ENCODE results near the gene PINLYP.
"Not testable (repeated sequence)": the region's sequence is repeated elsewhere in the genome, so short reads cannot be mapped to it uniquely, and the experiment has no call there.

PINLYP gene

DNA sequence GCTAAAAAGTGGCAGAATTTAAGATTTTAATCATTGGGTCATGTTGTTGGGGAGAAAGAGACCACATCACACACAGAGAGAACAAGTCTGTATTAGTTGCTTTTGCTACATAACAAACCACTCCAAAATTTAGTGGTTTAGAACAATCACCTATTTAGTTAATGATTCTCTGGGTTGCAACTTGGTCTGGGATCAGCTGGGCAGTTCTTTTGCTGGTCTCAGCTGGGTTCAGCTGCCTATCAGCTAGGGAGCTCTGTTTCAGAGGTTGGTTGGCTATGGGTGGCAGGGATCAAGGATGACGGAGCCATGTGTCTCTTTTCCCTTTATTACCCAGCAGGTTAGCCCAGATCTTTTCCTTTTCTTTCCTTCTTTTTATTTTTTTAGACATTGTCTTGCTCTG lies 8.9 kb downstream of the PINLYP start:
- DNase-seq = no peak

DNA sequence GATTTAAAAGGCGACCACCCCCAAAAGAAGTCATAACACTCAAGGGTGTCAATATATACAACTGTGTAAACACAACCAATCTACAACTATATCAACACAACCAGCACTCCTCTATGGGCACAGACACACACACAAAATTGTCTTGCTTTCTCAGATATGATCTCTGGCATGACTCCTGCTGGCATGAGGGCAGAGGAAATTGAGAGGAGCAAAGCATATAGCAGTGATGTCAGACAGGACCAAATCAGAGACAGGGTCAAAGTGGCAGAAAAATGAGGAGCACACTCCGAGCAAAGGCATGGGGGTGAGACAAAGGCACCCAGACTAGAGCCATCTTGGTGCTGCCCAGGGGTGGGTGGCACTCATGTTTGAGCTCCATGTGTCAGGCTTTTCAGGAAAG lies 10.7 kb downstream of the PINLYP start:
- DNase-seq = no peak

DNA sequence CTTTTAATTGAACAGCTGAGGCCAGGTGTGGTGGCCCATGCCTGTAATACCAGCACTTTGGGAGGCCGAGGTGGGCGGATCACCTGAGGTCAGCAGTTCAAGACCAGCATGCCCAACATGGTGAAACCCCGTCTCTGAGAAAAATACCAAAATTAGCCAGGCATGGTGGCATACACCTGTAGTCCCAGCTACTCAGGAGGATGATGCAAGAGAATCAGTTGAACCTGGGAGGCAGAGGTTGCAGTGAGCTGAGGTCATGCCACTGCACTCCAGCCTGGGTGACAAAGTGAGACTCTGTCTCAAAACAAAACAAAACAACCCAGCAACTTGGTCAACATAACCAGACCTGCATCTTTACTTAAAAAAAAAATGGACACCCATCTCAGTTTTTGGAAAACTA lies 11.4 kb downstream of the PINLYP start:
- DNase-seq = not testable (repeated sequence)

DNA sequence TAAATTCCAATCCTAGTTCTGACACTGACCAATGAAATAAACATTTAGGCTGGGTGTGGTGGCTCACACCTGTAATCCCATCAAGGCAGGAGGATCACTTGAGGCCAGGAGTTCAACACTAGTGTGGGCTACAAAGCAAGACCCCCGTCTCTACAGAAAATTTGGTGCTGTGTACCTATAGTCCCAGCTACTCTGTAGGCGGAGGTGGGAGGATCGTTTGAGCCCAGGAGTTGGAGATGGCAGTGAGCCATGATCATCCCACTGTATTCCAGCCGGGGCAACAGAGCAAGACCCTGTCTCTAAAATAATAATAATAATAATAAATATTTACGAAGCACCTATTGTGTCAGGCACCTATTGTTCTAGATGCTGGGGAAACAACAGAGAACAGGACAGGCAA lies 13.7 kb downstream of the PINLYP start:
- DNase-seq = no peak

DNA sequence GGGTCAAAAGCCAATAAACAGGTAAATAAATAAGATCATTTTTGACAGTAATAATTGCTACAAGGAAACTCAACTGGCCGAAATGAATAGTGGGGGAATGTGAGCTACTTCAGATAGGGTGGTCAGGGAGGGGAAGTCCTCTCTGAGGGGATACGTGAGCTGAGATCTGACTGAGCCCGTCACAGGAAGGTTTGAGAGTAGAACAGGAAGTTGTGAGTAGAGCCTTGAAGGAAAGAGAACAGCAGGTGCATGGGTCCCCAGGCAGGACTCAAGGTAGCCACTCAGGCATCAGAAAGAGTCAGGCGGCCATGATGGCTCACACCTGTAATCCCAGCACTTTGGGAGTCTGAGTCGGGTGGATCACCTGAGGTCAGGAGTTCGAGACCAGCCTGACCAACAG lies 14.1 kb downstream of the PINLYP start:
- DNase-seq = no peak

DNA sequence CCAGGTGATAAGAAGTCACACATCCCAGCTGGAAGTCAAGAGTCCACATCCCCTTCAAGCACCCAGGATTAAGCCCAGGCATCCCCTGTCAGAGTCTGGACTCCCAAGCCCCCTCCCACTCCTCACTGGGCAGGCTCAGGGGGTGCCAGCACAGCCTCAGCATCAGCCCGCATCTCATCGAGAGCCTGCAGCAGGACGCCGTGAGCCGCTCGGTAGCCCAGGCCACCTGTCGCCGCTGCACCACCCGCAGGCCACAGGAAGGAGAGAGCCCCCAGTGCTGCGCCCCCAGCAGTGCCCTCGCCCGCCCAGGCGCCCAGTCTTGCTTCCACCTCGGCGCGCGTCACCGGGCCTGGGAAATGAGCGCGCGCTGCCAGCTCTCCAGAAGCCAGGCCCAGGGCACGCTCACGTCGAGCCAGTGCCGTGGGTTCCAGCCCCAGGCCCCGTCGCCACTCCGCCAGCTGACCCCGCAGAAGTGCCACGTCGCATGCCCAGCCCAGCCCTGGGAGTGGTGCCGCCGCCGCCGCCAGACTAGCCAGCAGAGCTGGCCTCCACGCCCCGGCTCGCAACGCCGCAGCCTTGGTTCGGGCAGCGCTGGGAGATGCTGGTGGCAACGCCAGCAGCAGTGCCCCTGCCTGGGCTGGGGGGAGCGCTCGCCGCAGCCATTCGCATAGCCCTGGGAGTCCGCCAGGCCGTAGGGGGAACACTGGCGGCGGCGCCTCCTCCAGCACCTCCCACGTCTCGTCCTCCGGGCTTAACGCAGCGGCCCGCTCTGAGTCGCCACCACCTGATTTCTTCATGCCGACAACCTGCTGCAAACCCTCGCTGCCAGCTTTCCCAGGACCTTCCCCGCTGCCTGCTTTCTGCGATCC lies 16.5 kb downstream of the PINLYP start:
- no peak for DNase-seq

DNA sequence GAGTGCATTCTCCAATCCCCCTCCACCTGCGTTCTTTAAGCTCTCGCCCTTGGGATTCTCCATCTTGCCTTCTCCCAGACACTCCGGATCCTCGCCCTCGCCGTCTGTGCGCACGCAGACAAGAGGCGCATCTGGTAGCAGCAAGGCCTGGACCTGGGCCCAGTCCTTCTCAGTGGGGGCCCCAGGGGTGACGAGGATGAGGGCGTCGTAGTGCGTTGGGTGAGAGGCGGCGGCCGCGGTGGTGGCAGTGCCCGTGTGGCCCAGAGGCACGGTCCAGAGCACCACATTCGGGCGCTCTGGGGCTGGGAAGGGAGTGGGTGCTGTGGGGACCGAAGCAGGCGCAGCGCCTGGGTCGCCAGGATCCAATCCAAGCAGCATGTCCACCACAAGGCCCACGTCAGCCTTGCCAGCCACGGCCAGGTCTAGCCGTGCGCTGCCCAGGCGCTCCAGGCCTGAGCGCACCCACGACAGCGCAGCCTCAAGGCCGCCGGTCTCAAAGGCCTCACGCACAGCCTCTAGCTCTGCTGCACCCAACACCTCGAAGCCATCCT lies 17.3 kb downstream of the PINLYP start:
- no peak for DNase-seq

DNA sequence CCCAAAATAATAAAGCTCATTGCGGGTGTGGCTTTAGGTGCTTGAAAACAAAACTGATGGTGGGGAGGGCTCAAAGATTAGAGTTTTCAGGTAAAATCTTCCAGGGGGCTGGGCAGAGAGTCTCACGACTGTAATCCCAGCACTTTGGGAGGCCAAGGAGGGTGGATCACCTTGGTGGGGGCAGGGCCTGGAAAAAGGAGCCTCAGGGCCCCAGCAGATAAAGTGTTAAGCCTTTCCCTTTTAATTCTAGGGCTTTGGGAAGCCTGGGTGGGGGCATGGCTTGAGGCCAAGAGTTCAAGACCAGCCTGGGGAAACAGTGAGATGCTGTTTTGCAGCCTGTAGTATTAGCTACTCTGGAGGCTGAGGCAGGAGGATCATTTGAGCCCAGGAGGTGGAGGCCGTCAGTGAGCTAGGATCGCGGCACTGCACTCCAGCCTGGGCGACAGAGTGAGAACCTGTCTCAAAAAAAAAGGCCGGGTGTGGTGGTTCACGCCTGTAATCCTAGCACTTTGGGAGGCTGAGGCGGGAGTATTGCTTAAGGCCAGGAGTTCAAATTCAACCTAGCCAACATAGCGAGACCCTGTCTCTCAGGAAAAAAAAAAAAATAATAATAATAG lies 18.6 kb downstream of the PINLYP start:
- no peak for DNase-seq

DNA sequence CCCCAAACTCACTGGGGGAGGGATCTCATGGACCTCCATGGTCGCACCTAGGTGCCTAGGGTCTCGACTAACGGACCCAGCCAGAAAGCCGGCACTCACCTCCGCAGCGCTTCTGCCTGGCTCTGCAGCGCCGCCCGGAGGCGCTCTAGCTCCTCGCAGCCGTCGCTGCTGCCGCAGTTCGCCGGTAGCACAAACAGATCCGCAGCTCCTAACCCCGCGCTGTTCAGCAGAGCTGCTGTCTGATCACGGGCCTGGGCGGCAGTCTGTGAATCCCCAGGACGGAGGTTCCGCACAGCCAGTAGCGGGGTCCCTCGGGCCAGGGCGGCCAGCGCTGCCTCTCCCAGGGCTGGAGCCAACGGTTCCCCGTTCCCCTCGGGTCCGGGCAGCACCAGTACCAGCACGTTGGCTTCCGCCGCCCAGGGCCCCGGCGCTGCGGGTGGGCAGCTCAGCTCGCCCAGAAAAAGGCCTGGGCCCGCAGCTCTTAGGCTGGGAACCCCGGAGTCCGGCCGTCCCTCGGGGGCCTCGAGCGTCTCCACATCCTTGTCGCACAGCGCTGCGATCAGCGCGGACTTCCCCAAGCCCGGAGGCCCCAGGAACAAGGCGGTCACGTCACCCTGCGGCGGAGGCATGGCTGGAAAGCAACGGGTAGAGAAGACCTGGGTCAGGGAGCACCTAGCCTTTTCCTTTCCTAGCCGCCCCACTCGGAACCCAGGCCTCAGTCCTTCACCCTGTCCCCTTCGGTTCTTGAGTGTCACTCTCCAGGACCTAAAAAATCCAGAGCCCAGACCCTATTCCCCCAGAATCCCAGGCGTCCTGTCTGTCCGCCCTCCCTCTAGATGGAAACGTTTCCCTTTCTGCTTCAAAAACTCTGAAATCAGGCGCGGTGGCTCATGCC lies 19.4 kb downstream of the PINLYP start:
- peak; percentile 33 for DNase-seq

DNA sequence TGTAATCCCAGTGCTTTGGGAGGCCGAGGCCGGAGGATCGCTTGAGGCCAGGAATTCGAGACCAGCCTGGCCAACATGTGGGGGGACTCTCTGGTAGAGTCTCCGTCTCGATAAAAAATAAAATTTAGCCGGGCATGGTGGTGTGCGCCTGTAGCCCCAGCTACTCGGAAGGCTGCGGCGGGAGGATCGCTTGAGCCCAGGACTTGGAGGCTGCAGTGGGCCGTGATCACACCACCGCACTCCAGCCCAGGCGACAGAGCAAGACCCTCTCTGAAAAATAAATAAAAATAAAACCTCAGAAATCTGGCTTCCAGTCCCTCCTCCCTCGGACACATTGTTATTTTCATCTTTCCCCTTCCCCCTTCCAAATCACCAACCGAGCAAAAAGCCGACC lies 20.0 kb downstream of the PINLYP start:
- DNase-seq = no peak

DNA sequence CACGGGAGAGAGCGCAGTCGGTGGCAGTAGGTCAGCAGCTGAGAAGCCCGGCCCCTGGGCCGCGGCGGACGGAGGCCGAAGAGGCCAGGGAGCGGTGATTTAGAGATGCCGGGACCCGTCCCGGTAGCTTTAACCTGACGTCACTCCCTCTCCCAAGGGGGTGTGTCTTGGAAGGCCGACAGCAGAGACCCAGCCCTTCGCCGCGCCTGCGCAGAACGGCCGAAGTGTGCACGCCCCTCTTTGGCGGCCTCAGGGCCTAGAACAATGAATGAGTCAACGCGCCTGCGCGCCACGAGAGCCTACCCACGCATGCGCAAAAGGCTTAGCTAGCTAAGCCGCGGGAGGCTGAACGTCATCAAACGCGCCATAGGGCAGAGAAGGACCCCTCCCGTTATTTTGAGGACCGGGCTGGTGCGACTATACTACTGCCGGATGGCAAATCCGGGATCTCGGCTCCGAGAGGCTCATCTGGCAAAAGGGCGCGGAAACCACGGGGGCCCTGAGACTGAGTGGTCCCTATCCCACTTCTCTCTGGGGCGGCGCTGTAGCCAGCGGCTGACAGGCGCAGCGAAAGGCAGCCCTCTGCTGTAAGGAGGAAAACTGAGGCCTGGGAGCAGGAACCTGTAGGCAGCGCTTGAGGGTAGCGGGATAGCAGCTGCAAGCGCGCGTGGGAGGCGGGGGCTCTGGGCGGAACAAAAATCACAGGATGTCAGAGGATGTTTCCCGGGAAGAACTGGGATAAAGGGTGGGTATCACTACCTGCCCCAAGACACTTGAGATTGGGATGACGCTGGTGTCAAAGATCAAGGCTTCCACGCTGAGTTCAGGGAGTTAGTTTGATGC lies 20.6 kb downstream of the PINLYP start, which contains the start of the genes IRGQ and ZNF576:
TSS of gene IRGQ (minus strand) at position 136 of the 843 bp plus-strand sequence. CDS start 796 bp downstream, outside the sequence.
TSS of gene ZNF576 (plus strand) at position 597 of the 843 bp plus-strand sequence. CDS start 514 bp downstream, outside the sequence.
- DNase-seq = peak; percentile 99

DNA sequence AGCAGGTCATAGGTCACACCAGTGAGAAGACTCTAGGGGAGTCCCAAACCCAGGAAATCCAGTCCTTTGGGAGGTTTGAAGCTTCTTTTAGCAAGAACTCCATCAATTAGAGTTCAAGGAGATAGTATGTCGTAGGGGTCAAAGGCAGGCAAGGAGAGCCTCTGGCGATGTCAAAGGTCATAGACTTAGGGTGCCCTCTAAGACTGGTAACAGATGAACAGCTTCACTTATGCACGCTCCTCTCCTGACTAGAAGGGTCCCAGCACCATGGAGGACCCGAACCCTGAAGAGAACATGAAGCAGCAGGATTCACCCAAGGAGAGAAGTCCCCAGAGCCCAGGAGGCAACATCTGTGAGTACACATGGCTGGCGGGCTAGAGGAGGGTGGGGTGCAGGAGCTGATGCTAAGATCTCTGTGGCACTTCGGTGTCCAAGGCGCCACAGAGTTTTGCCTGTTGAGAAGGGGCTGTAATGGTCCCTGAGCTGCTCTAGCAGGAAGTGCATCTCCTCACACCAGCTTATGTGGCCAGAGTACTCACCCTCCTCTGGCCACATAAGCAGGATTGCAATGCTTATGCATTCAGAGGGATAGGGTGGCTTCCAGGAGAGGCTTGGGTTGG lies 21.4 kb downstream of the PINLYP start:
- no peak for DNase-seq

DNA sequence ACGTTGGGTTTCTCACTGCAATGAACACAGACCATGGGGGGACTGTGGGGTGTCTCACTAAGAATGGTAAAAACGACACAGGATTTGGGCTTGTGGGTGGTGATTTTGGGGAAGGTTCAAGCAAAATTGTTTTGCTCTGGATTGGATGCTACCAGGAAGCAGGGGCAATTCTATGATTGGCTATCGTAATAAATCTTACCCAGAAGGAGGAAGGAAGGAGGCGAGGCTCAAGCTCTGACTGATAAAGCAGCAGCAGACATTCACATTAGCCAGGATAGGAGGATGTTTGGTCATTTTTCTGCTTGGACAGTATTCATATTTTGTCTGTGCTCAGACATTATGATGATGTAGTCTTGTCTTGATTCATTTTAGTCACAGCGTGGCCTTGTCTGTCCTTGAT lies 22.3 kb downstream of the PINLYP start:
- no peak for DNase-seq

DNA sequence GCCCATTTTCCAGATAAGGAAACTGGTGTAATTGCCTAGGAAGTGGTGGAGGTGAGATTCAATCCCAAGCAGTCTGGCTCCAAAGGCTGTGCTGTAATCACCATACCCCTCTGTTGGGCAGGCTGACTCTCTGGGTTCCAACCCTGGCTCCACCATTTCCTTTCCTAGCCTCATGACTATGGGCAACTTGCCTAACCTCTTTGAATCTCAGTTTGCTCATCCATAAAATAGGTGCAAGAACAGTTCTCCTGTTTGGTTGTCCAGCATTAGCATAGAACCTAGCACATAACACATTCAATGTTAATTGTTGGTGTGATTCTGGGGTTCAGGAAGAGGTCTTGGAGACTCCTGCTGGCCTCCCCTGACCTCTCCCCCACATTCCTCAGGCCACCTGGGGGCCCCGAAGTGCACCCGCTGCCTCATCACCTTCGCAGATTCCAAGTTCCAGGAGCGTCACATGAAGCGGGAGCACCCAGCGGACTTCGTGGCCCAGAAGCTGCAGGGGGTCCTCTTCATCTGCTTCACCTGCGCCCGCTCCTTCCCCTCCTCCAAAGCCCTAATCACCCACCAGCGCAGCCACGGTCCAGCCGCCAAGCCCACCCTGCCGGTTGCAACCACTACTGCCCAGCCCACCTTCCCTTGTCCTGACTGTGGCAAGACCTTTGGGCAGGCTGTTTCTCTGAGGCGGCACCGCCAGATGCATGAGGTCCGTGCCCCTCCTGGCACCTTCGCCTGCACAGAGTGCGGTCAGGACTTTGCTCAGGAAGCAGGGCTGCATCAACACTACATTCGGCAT lies 23.0 kb downstream of the PINLYP start:
- DNase-seq = no peak

DNA sequence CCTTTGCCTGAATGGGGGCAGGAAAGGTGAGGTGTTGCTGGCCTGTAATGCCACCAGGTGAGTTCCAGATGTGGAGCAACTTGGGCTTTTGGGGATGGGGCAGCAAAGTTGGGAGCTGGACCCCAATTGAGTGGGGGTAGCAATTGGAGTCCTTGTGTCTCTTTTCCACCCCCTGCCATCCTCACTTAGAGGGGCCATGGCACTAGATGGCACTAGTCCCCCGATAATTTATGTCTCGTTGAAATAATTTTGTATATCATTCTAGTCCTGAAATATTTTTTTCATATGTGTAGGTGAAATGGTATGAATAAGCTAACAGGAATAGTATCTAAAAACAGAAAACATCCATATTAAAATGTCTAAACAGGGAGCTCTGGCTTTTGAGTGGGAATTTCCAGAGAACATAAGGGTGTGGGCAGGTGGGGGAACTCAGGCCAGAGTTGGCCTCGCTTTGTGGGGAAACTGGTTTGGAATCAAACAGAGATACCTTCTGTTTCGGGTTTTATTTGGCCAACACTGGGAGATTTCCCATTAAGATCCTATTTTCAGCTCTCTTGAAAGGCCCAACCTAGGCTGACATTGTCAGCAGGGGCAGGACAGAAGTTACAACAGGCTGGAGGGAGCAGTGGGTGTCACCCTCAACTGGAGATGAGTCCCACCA lies 24.2 kb downstream of the PINLYP start:
- DNase-seq = no peak

DNA sequence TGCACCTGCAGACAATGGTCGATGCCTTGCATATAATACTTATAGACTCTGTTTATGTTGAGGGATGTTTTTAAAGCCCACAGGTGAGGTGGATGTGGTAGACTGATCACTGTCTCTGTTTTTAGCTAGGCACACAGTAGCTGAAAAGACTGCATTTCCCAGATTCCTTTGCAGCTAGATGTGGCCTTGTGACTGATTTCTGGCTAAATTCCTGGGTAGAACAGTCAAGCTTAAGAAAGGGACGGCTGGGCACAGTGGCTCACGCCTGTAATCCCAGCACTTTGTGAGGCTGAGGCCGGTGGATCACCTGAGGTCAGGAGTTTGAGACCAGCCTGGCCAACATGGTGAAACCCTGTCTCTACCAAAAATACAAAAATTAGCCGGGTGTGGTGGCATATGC lies 24.7 kb downstream of the PINLYP start:
- DNase-seq = not testable (repeated sequence)

DNA sequence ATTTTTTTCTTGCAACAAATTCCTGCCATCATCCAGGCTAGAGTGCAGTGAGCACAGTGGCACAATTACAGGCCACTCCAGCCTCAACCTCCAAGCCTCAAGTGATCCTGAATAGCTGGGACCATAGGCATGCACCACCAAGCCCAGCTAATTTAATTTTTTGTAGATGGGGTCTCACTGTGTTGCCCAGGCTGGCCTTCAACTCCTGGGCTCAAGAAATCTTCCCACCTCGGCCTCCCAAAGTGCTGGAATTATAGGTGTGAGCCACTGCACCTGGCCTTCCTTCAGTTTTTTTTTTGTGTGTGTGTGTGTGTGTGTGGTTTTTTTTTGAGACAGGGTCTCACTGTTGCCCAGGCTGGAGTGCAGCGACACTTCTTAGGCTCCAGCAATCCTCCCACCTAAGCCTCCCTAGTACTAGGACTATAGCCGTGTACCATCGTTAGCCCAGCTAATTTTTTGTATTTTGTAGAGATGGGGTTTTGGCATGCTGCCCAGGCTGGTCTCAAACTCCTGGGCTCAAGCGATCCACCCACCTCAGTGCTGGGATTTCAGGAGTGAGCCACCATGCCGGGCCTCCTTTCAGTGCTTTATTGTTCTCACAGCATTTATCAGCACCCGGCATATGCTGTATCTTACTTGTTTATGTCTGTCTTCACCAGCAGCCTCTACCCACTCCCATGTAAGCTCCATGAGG lies 30.4 kb downstream of the PINLYP start:
- DNase-seq = no peak

DNA sequence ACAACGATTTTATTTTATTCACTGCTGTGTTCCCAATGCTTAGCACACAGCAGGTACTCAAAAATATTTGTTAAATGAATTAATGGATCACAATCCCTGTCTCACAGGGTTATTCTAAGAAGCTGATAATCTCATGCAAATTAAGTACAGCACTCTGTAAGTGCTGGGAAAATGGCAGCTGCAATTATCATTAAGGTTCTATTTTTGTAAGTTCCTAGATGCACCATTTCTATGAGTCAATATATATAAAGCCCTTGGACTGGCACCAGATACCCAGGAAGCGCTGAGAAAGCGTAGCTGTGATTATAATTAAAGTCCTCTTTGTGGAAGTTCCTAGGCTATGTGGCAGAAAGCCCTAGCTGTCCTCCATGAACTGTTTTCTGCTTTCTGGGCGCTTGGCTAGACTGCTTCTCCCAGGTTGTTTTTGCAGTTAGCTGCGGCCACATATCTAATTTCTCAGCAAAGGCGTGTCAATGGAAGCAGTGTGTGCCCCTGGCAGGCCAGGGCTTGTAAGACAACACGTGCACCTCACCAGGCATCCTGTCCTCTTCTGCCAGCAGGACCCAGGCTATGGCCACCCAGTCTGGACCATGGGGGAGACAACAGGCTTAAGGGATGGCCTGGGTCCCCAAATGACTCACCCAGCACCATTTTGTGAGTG lies 31.1 kb downstream of the PINLYP start:
- no peak for DNase-seq
